ENCODE measurements around the gene ROBO2. TPM values are rescaled to one million over a fixed set of nuclear protein-coding genes. Genes with fewer than 3 reads are reported as not detected.

Gene ROBO2
- total RNA-seq, 2 donors from 2014 or later: 9.8 to 9.9 TPM

DNA sequence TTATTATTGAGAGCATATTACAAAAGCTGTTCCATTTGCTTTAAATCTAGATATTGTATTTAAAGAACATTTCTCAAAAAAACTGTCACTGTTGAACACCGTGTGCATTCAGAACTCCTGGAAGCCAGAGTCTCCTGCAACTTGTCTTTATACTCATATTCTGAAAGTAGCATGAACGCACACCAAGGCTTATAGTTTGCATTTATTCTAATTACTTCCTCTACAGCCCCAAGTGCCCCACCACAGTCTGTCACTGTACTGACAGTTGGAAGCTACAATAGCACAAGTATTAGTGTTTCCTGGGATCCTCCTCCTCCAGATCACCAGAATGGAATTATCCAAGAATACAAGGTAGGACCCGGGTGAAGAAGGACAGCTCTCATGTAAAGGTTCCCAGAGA, 537.4 kb downstream of the ROBO2 start:
- Histone ChIP-seq H3K27me3 (replicated peaks; ENCODE audit: insufficient read depth) (no peaks in the 10 kb centered on the region), H3K4me1 (ENCODE audit: control insufficient read depth in 1 of 2, low read depth in 2 of 2) (no peaks in the 10 kb centered on the region), H3K36me3 (no peaks in the 10 kb centered on the region), H3K9me3 (no peaks in the 10 kb centered on the region), H3K4me3 (no peak overlapping the region), H3K27ac (no peak overlapping the region)
- TF ChIP-seq, protein P1, sequence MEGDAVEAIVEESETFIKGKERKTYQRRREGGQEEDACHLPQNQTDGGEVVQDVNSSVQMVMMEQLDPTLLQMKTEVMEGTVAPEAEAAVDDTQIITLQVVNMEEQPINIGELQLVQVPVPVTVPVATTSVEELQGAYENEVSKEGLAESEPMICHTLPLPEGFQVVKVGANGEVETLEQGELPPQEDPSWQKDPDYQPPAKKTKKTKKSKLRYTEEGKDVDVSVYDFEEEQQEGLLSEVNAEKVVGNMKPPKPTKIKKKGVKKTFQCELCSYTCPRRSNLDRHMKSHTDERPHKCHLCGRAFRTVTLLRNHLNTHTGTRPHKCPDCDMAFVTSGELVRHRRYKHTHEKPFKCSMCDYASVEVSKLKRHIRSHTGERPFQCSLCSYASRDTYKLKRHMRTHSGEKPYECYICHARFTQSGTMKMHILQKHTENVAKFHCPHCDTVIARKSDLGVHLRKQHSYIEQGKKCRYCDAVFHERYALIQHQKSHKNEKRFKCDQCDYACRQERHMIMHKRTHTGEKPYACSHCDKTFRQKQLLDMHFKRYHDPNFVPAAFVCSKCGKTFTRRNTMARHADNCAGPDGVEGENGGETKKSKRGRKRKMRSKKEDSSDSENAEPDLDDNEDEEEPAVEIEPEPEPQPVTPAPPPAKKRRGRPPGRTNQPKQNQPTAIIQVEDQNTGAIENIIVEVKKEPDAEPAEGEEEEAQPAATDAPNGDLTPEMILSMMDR (IDR thresholded peaks at IDR 0.05): no peak
- DNase-seq (ENCODE audit: low spot score) (no peak), ATAC-seq (ENCODE audit: insufficient number of reproducible peaks, low FRiP score, low read depth) (no peak)

DNA sequence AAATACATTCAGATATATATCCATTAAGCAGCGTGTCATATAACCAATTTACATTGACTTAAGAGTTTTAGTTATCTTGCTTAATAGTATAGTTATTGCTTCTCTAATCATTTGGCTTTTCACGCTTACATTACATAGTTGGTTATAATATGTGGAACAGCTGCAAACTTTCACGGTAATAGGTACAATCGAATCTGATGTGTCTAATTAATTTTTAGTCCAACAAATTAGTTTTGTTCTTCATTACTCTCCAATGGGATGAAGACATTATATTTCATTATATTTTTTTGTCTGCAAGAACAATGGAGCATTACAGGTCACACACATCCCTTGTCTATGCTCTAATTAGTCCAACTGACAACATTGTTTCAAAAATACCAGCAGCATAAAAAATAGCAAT, 546.3 kb downstream of the ROBO2 start:
- Histone ChIP-seq H3K9me3 (no peaks in the 10 kb centered on the region), H3K27me3 (replicated peaks; ENCODE audit: insufficient read depth) (no peaks in the 10 kb centered on the region), H3K4me3 (no peak overlapping the region), H3K27ac (no peak overlapping the region), H3K36me3 (no peaks in the 10 kb centered on the region), H3K4me1 (ENCODE audit: control insufficient read depth in 1 of 2, low read depth in 2 of 2) (no peaks in the 10 kb centered on the region)
- DNase-seq (ENCODE audit: low spot score) (no peak), ATAC-seq (ENCODE audit: insufficient number of reproducible peaks, low FRiP score, low read depth) (no peak)
- TF ChIP-seq, protein P1 (IDR thresholded peaks at IDR 0.05): no peak

DNA sequence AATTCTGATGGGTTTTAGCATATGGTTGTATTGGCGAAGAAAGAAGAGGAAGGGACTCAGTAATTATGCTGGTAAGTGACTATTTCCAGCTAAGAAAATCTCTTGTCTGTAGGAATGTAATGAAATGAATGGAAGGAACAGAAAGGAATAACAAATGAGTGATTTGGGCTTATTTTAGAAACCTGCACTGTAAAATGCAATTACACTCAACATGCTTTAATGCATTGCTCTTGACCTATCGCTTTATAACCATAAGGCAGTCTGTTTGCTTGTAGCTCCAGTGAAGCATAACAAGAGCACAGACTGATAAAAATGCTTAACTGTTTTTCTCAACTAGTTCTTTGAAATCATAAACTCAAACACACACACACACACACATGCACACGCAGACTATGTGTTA, 549.0 kb downstream of the ROBO2 start:
- TF ChIP-seq, protein P1 (IDR thresholded peaks at IDR 0.05): no peak
- Histone ChIP-seq H3K36me3 (no peaks in the 10 kb centered on the region), H3K9me3 (no peaks in the 10 kb centered on the region), H3K27ac (no peak overlapping the region), H3K27me3 (replicated peaks; ENCODE audit: insufficient read depth) (no peaks in the 10 kb centered on the region), H3K4me3 (no peak overlapping the region), H3K4me1 (ENCODE audit: control insufficient read depth in 1 of 2, low read depth in 2 of 2) (no peaks in the 10 kb centered on the region)
- no peak for ATAC-seq (ENCODE audit: insufficient number of reproducible peaks, low FRiP score, low read depth)
- DNase-seq (ENCODE audit: low spot score): no peak

GRCh38 chr3:77590191-77590590, 550.3 kb downstream of the ROBO2 start:
- DNase-seq (ENCODE audit: low spot score): no peak
- TF ChIP-seq, protein P1 (IDR thresholded peaks at IDR 0.05): no peak

DNA sequence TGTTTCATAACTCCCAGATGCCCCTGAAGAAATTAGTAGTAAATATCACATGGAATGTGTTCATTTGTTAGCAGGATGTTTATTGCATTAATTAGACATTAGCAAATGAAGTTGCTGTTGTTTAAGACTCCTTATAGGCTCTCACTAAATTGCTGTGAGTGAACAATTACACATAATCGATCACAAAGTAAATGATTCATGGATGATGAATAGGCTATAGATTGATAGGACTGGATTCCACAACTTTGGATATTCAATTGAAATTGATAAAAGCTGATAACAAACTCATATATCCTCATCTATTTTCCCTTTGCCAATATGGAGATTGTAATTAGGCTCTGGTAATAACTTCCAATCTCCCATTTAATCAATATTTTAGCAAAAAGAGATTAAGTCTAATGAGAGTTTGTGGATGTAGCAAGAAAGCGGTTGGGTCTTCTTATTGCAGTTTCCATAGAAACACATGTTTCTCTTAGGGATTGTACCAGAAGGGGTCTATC, 555.5 kb downstream of the ROBO2 start:
- Histone ChIP-seq H3K27ac (no peak overlapping the region), H3K27me3 (replicated peaks; ENCODE audit: insufficient read depth) (no peaks in the 10 kb centered on the region), H3K9me3 (no peaks in the 10 kb centered on the region), H3K36me3 (no peaks in the 10 kb centered on the region), H3K4me1 (ENCODE audit: control insufficient read depth in 1 of 2, low read depth in 2 of 2) (no peaks in the 10 kb centered on the region), H3K4me3 (no peak overlapping the region)
- no peak for DNase-seq (ENCODE audit: low spot score)
- TF ChIP-seq, protein P1 (IDR thresholded peaks at IDR 0.05): no peak
- ATAC-seq (ENCODE audit: insufficient number of reproducible peaks, low FRiP score, low read depth): no peak

More at GRCh38 chr3:77590191-77590590, 550.3 kb downstream of the ROBO2 start:
- H3K27me3 ChIP-seq (replicated peaks; ENCODE audit: insufficient read depth): no peaks in the 10 kb centered on the region
- no peaks in the 10 kb centered on the region for H3K36me3 ChIP-seq
- no peak overlapping the region for H3K4me3 ChIP-seq
- no peaks in the 10 kb centered on the region for H3K4me1 ChIP-seq (ENCODE audit: control insufficient read depth in 1 of 2, low read depth in 2 of 2)
- ATAC-seq (ENCODE audit: insufficient number of reproducible peaks, low FRiP score, low read depth): no peak
- no peak overlapping the region for H3K27ac ChIP-seq
- no peaks in the 10 kb centered on the region for H3K9me3 ChIP-seq
